Measurements from ENCODE around the gene HNRNPUL2.
"Not testable (repeated sequence)": the region's sequence is repeated elsewhere in the genome, so short reads cannot be mapped to it uniquely, and the experiment has no call there.

The HNRNPUL2 gene

DNA sequence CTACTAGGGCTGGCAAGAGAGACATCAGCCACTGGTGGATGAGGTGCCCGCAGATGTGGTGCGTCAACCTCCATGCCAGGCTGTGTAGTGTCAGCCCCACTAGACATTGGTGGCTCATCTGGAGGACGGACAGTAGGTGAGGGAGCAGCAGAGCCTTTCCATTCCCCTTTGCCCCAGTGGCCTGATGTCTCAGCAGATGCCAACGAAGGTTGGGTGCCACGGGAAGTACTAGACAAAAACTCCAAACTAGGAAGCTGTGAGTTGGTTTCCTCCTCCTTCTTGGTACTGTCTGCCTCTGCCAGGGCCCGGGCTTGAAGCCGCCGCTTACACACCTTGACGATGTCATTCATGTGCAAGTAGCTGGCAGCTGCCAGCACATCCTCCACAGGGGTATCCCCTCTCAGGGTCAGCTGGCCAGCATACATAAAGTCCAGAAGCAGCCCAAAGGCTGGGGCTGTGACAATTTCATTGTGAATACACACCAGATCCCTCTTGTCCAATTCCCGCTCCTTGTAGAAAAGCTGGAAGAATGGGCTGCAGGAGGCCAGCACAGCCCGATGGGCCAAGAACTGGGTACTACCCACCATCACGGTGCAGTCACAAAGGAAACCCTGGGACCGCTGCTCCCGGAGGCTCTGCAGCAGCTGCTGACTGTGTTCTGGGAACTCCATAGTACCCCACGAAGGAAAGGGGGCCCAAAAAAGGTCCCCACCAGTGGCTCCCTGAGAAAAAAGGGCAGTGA, 25.9 kb upstream of the HNRNPUL2 start:
- no peaks in the 10 kb centered on the region for H4K20me1 ChIP-seq (ENCODE audit: control insufficient read depth, insufficient read depth, low read depth, low read length)
- peaks cover 16% of the 10 kb centered on the region for H3K4me1 ChIP-seq (ENCODE audit: control insufficient read depth, low read length)
- peak overlapping the region; percentile 93 for H3K4me3 ChIP-seq (ENCODE audit: low read length)
- H3K27ac ChIP-seq (ENCODE audit: low read depth, low read length), result no peak overlapping the region
- H3F3A ChIP-seq (ENCODE audit: control insufficient read depth, insufficient read depth), result peaks cover 5% of the 10 kb centered on the region
- peaks cover 20% of the 10 kb centered on the region for H3K79me2 ChIP-seq (ENCODE audit: control insufficient read depth, low read length)
- H3K36me3 ChIP-seq (ENCODE audit: control insufficient read depth, low read length), result peaks cover 12% of the 10 kb centered on the region
- TF ChIP-seq EZH2phosphoT487 (IDR thresholded peaks at IDR 0.05; ENCODE audit: borderline replicate concordance, low read length), result no peak
- TF ChIP-seq, protein P1, sequence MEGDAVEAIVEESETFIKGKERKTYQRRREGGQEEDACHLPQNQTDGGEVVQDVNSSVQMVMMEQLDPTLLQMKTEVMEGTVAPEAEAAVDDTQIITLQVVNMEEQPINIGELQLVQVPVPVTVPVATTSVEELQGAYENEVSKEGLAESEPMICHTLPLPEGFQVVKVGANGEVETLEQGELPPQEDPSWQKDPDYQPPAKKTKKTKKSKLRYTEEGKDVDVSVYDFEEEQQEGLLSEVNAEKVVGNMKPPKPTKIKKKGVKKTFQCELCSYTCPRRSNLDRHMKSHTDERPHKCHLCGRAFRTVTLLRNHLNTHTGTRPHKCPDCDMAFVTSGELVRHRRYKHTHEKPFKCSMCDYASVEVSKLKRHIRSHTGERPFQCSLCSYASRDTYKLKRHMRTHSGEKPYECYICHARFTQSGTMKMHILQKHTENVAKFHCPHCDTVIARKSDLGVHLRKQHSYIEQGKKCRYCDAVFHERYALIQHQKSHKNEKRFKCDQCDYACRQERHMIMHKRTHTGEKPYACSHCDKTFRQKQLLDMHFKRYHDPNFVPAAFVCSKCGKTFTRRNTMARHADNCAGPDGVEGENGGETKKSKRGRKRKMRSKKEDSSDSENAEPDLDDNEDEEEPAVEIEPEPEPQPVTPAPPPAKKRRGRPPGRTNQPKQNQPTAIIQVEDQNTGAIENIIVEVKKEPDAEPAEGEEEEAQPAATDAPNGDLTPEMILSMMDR (IDR thresholded peaks at IDR 0.05; ENCODE audit: low read depth, low read length, poor library complexity, severe bottlenecking), result no peak
- no peaks in the 10 kb centered on the region for H3K9me2 ChIP-seq (replicated peaks; ENCODE audit: control insufficient read depth, low read length)
- H3K4me2 ChIP-seq (ENCODE audit: low read length), result peak overlapping the region; percentile 55
- H3K9me3 ChIP-seq (ENCODE audit: control insufficient read depth, insufficient read depth, low read length), result no peaks in the 10 kb centered on the region
- no peaks in the 10 kb centered on the region for H3K27me3 ChIP-seq (ENCODE audit: control insufficient read depth, low read length)

DNA sequence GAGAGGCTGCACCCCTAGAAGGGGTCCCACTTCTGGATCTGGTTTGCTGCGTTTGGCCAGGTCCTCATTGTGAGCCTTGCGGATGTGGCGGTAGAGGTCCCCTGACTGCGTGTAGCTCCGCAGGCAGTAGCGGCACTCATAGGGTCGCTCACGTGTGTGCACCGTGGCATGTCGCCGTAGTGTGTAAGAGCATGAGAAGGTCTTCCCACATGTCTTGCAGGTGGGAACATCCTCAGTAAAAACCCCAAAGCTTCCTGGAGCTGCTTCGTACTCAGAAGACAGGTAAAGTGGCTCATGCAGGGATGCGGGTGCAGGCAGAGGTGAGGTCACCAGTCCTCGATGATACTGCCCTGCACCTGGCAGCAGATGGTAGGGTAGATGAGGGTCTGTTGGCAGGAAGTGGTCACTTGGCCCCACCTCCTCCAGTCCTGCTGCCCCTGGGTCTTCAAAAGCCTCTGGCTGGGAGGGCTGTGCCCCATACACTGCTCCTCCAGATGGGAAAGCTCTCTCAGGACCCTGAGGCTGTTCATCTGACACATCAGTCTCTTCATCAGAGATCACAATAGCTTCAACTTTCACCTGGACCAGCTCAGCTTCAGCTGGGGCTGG, 25.0 kb upstream of the HNRNPUL2 start:
- no peaks in the 10 kb centered on the region for H4K20me1 ChIP-seq (ENCODE audit: control insufficient read depth, insufficient read depth, low read depth, low read length)
- H3K4me2 ChIP-seq (ENCODE audit: low read length), result no peak overlapping the region
- no peaks in the 10 kb centered on the region for H3K9me3 ChIP-seq (ENCODE audit: control insufficient read depth, insufficient read depth, low read length)
- no peaks in the 10 kb centered on the region for H3K27me3 ChIP-seq (ENCODE audit: control insufficient read depth, low read length)
- TF ChIP-seq EZH2phosphoT487 (IDR thresholded peaks at IDR 0.05; ENCODE audit: borderline replicate concordance, low read length), result no peak
- TF ChIP-seq, protein P1 (IDR thresholded peaks at IDR 0.05; ENCODE audit: low read depth, low read length, poor library complexity, severe bottlenecking), result no peak
- H3F3A ChIP-seq (ENCODE audit: control insufficient read depth, insufficient read depth), result peaks cover 13% of the 10 kb centered on the region
- no peak overlapping the region for H3K4me3 ChIP-seq (ENCODE audit: low read length)
- H3K79me2 ChIP-seq (ENCODE audit: control insufficient read depth, low read length), result peaks cover 20% of the 10 kb centered on the region
- H3K36me3 ChIP-seq (ENCODE audit: control insufficient read depth, low read length), result peaks cover 12% of the 10 kb centered on the region
- no peaks in the 10 kb centered on the region for H3K9me2 ChIP-seq (replicated peaks; ENCODE audit: control insufficient read depth, low read length)
- H3K27ac ChIP-seq (ENCODE audit: low read depth, low read length), result no peak overlapping the region
- H3K4me1 ChIP-seq (ENCODE audit: control insufficient read depth, low read length), result peaks cover 19% of the 10 kb centered on the region

DNA sequence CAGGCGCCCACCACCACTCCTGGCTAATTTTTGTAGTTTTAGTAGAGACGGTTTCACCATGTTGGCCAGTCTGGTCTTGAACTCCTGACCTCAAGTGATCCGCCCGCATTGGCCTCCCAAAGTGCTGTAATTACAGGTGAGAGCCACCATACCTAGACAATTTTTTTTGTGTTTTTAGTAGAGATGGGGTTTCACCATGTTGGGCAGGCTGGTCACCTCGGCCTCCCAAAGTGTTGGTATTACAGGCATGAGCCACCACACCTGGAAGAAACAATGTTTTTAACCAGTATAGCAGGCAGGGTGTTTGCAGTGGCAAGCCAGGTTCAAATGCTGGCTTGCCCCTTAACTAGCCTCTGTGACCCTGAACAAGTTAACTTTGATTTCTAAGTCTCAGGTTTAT, 22.7 kb upstream of the HNRNPUL2 start:
- peaks cover 18% of the 10 kb centered on the region for H3K4me1 ChIP-seq (ENCODE audit: control insufficient read depth, low read length)

DNA sequence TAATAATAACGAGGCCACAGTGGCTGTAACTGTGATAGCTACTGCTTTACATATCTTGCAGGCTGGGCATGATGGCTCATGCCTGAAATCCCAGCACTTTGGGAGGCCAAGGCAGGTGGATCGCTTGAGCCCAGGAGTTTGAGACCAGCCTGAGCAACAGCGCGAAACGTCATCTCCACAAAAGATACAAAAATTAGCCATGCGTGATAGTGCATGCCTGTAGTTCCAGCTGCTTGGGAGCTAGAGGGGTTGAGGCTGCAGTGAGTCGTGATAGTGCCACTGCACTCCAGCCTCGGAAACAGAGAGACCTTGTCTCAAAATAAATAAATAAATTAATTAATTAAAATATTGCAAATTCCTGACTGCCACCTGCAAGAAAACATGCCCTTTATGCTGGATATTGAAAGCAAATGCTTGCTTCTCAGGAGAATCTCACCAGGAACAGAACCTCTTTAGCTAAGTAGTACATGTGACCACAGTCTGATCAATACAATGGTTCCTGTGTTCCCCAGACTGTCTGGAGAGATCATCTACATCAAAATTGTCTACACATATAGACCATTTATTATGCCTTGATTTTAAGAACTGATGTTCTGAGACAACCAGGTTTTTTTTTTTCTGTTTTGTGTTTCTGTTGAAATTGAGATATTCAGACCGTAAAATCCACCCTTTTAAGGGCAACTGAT, 20.4 kb upstream of the HNRNPUL2 start:
- no peaks in the 10 kb centered on the region for H3K9me3 ChIP-seq (ENCODE audit: control insufficient read depth, insufficient read depth, low read length)

More for the DNA sequence above, 22.7 kb upstream of the HNRNPUL2 start:
- not testable (repeated sequence) for H3K4me3 ChIP-seq (ENCODE audit: low read length); H3K27ac ChIP-seq (ENCODE audit: low read depth, low read length); H3K4me2 ChIP-seq (ENCODE audit: low read length); H3K9me2 ChIP-seq (replicated peaks; ENCODE audit: control insufficient read depth, low read length); H3K27me3 ChIP-seq (ENCODE audit: control insufficient read depth, low read length); H3K9me3 ChIP-seq (ENCODE audit: control insufficient read depth, insufficient read depth, low read length); H4K20me1 ChIP-seq (ENCODE audit: control insufficient read depth, insufficient read depth, low read depth, low read length)
- Histone ChIP-seq H3K36me3 (ENCODE audit: control insufficient read depth, low read length) (peaks cover 12% of the 10 kb centered on the region), H3K79me2 (ENCODE audit: control insufficient read depth, low read length) (peaks cover 20% of the 10 kb centered on the region), H3F3A (ENCODE audit: control insufficient read depth, insufficient read depth) (peaks cover 11% of the 10 kb centered on the region)

More for the DNA sequence above, 20.4 kb upstream of the HNRNPUL2 start:
- peaks cover 10% of the 10 kb centered on the region for H3K79me2 ChIP-seq (ENCODE audit: control insufficient read depth, low read length)
- peaks cover 15% of the 10 kb centered on the region for H3F3A ChIP-seq (ENCODE audit: control insufficient read depth, insufficient read depth)
- H3K27ac ChIP-seq (ENCODE audit: low read depth, low read length), result no peak overlapping the region
- TF ChIP-seq EZH2phosphoT487 (IDR thresholded peaks at IDR 0.05; ENCODE audit: borderline replicate concordance, low read length), result no peak
- TF ChIP-seq, protein P1 (IDR thresholded peaks at IDR 0.05; ENCODE audit: low read depth, low read length, poor library complexity, severe bottlenecking), result no peak
- peaks cover 8% of the 10 kb centered on the region for H3K36me3 ChIP-seq (ENCODE audit: control insufficient read depth, low read length)
- H3K4me3 ChIP-seq (ENCODE audit: low read length), result no peak overlapping the region
- H3K4me1 ChIP-seq (ENCODE audit: control insufficient read depth, low read length), result peaks cover 6% of the 10 kb centered on the region; the same call in 1 of the 2 replicates
- H3K4me2 ChIP-seq (ENCODE audit: low read length), result no peak overlapping the region
- H3K9me2 ChIP-seq (replicated peaks; ENCODE audit: control insufficient read depth, low read length), result no peaks in the 10 kb centered on the region
- no peaks in the 10 kb centered on the region for H3K27me3 ChIP-seq (ENCODE audit: control insufficient read depth, low read length)
- no peaks in the 10 kb centered on the region for H4K20me1 ChIP-seq (ENCODE audit: control insufficient read depth, insufficient read depth, low read depth, low read length)
